ENCODE results near the gene TSSK2. TPM values are rescaled to one million over a fixed set of nuclear protein-coding genes. Genes with fewer than 3 reads are reported as not detected.
"Not testable (repeated sequence)": the region's sequence is repeated elsewhere in the genome, so short reads cannot be mapped to it uniquely, and the experiment has no call there.

Gene TSSK2
- total RNA-seq, 1 donor from 2014 or later, result not detected

DNA sequence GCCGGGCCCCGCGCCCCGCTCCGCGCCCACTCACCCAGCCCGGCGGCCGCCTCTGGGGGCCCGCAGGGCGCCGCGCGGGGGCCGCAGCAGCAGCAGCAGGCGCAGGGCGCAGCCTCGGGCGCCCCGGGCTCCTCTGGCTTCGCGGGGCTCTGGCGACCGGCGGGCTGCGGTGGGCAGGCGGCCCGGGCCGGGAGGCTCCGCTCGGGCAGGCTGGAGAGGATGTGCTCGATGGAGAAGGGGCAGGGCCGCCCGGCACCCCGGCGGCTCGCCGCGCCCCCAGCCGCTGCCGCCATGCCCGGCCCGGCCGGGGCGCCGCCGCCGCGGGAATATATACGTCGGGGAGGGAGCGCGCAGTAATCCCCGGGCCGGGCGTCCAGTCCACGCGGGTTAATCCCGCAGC is 18.9 kb downstream of the TSSK2 start, which contains the start of gene GSC2:
GSC2 (minus strand) TSS at position 302 of the 400 bp plus-strand sequence; CDS start at position 293, 9 bp downstream.
- intact Hi-C loops (cut with micrococcal nuclease), result no loop called here
- TF ChIP-seq, protein P1, sequence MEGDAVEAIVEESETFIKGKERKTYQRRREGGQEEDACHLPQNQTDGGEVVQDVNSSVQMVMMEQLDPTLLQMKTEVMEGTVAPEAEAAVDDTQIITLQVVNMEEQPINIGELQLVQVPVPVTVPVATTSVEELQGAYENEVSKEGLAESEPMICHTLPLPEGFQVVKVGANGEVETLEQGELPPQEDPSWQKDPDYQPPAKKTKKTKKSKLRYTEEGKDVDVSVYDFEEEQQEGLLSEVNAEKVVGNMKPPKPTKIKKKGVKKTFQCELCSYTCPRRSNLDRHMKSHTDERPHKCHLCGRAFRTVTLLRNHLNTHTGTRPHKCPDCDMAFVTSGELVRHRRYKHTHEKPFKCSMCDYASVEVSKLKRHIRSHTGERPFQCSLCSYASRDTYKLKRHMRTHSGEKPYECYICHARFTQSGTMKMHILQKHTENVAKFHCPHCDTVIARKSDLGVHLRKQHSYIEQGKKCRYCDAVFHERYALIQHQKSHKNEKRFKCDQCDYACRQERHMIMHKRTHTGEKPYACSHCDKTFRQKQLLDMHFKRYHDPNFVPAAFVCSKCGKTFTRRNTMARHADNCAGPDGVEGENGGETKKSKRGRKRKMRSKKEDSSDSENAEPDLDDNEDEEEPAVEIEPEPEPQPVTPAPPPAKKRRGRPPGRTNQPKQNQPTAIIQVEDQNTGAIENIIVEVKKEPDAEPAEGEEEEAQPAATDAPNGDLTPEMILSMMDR (IDR thresholded peaks at IDR 0.05; ENCODE audit: borderline replicate concordance), result no peak
- Histone ChIP-seq H3K4me1 (peaks cover 11% of the 10 kb centered on the region), H3K27ac (replicated peaks) (no peak within 1 kb of the TSS), H3K27me3 (ENCODE audit: low read depth) (peaks cover 77% of the 10 kb centered on the region), H3K4me3 (peak within 1 kb of the TSS; percentile 50), H3K36me3 (no peaks in the 10 kb centered on the region), H3K9me3 (replicated peaks) (no peaks in the 10 kb centered on the region)
- no peak for DNase-seq

- H3K36me3 ChIP-seq, result no peaks in the 10 kb centered on the region
- H3K9me3 ChIP-seq (replicated peaks), result no peaks in the 10 kb centered on the region
- no peak overlapping the region for H3K27ac ChIP-seq (replicated peaks)
- H3K27me3 ChIP-seq (ENCODE audit: low read depth), result peaks cover 84% of the 10 kb centered on the region
- TF ChIP-seq, protein P1 (IDR thresholded peaks at IDR 0.05; ENCODE audit: borderline replicate concordance), result no peak
- H3K4me3 ChIP-seq, result no peak overlapping the region
- DNase-seq, result no peak
- intact Hi-C loops (cut with micrococcal nuclease), result no loop called here
- H3K4me1 ChIP-seq, result peaks cover 11% of the 10 kb centered on the region
Measured at GRCh38 chr22:19150482-19151328, 19.6 kb downstream of the TSSK2 start.

- intact Hi-C loops (cut with micrococcal nuclease), result no loop called here
- H3K4me3 ChIP-seq, result no peak overlapping the region
- peaks cover 11% of the 10 kb centered on the region for H3K4me1 ChIP-seq
- no peaks in the 10 kb centered on the region for H3K9me3 ChIP-seq (replicated peaks)
- peaks cover 92% of the 10 kb centered on the region for H3K27me3 ChIP-seq (ENCODE audit: low read depth)
- DNase-seq, result no peak
- no peaks in the 10 kb centered on the region for H3K36me3 ChIP-seq
- no peak overlapping the region for H3K27ac ChIP-seq (replicated peaks)
- TF ChIP-seq, protein P1 (IDR thresholded peaks at IDR 0.05; ENCODE audit: borderline replicate concordance), result no peak
Measured at GRCh38 chr22:19151329-19152191, 20.5 kb downstream of the TSSK2 start.

DNA sequence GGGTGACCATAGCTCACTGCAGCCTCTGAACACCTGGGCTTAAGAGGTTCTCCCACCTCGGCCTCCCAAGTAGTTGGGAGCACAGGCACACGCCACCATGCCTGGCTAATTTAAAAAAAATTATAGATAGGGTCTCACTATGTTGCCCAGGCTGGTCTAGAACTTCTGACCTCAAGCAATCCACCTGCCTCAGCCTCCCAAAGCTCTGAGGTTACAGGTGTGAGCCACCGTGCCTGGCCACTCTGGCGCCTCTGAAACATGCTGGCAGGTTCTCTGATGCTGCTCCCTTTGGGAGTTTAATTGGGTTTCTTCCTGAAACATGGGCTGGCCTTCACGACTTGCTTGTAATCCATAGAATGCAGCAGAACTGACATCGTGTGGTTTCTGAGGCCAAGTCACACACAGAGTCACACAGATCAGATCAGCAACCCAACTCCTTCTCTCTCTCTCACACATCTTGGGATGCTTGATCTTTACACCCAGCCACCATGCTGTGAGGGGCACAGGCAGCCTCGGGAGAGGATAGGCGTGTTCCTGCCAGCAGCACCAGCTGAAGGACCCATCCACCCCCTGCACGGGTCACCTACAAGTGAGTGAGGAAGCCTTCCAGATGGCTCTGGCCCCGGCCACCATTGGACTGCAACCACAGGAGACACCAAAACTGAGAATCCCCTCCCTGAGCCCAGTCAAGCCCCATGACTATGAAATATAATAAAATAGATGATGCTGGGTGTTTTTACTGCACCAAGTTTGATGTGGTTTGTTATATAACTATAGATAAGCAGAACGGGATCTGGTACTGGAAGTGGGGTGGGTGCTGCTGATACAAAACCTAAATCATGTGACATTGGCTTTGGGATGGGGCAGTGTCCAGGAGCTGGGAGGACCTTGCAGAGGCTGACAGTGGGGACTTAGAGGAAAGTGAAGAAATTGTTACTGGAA is 22.1 kb downstream of the TSSK2 start:
- H3K4me3 ChIP-seq, result no peak overlapping the region
- TF ChIP-seq, protein P1 (IDR thresholded peaks at IDR 0.05; ENCODE audit: borderline replicate concordance), result no peak
- intact Hi-C loops (cut with micrococcal nuclease), result no loop called here
- peaks cover 11% of the 10 kb centered on the region for H3K4me1 ChIP-seq
- H3K27ac ChIP-seq (replicated peaks), result no peak overlapping the region
- H3K9me3 ChIP-seq (replicated peaks), result no peaks in the 10 kb centered on the region
- peaks cover 79% of the 10 kb centered on the region for H3K27me3 ChIP-seq (ENCODE audit: low read depth)
- H3K36me3 ChIP-seq, result no peaks in the 10 kb centered on the region
- DNase-seq, result no peak

- H3K9me3 ChIP-seq (replicated peaks); H3K27ac ChIP-seq (replicated peaks); H3K4me1 ChIP-seq; DNase-seq; H3K4me3 ChIP-seq; H3K36me3 ChIP-seq; intact Hi-C loops (cut with micrococcal nuclease): not testable (repeated sequence)
- peaks cover 51% of the 10 kb centered on the region for H3K27me3 ChIP-seq (ENCODE audit: low read depth)
Measured at GRCh38 chr22:19156109-19156508, 25.0 kb downstream of the TSSK2 start.

DNA sequence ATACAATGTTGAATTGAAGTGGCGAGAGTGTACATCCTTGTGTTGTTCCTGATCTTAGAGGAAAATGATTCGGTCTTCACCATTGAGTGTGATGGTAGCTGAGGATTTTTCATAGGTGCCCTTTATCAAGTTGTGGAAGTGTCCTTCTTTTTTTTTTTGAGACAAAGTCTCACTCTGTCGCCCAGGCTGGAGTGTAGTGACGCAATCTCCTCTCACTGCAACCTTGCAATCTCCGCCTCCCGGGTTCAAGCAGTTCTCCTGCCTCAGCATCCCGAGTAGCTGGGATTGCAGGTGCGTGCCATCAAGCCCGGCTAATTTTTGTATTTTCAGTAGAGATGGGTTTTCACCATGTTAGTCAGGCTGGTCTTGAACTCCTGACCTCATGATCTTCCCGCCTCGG is 27.5 kb downstream of the TSSK2 start:
- peaks cover 46% of the 10 kb centered on the region for H3K27me3 ChIP-seq (ENCODE audit: low read depth)
- H3K36me3 ChIP-seq; H3K9me3 ChIP-seq (replicated peaks); intact Hi-C loops (cut with micrococcal nuclease); H3K4me1 ChIP-seq; H3K27ac ChIP-seq (replicated peaks); DNase-seq; H3K4me3 ChIP-seq: not testable (repeated sequence)

All from left ventricle myocardium inferior (tissue), 1 donor.